ENCODE results near the gene RUSC1.

- no peak for TF ChIP-seq CTCF (IDR thresholded peaks at IDR 0.05)
- TF ChIP-seq POLR2A (IDR thresholded peaks at IDR 0.05): no peak
Observed at GRCh38 chr1:155325603-155325893, 4.9 kb downstream of the RUSC1 start.

Data from uterus (tissue), 2 donors.